Nephron (organoid): ENCODE measurements around the gene PFKP.

Source experiments
- H3K27ac Mint-ChIP-seq, 3 experiments: 2 replicates each; pipeline ENCODE4 v1.8.0; 2020; ENCODE audit warnings: mixed read lengths in 3 of 3, mild to moderate bottlenecking in 2 of 3, moderate library complexity in 1 of 3
- H3K27me3 Mint-ChIP-seq: 2 replicates; pipeline ENCODE4 v1.8.0; 2021; ENCODE audit warnings: low read depth, mild to moderate bottlenecking, moderate library complexity, mixed read lengths
- H3K36me3 Mint-ChIP-seq: 2 replicates; pipeline ENCODE4 v1.8.0; 2020; ENCODE audit warnings: low read depth, mixed read lengths
- H3K4me1 Mint-ChIP-seq: 2 replicates; pipeline ENCODE4 v1.8.0; 2020; ENCODE audit warnings: mixed read lengths
- H3K4me3 Mint-ChIP-seq, 3 experiments: 2 replicates each; pipeline ENCODE4 v1.8.0; 2020; ENCODE audit warnings: mild to moderate bottlenecking in 3 of 3, mixed read lengths in 3 of 3, moderate library complexity in 2 of 3
- H3K9me3 Mint-ChIP-seq: 2 replicates; pipeline ENCODE4 v1.8.0; 2020; ENCODE audit warnings: mixed read lengths
- CTCF ChIP-seq, 3 experiments: fragments of 200-600 bp; sonication (generic); IDR thresholded peaks; one replicate each; pipeline ENCODE4 v1.5.0; 2021; ENCODE audit warnings: antibody characterized with exemption in 3 of 3; ENCODE audit not compliant: unreplicated experiment in 3 of 3

PFKP gene

DNA sequence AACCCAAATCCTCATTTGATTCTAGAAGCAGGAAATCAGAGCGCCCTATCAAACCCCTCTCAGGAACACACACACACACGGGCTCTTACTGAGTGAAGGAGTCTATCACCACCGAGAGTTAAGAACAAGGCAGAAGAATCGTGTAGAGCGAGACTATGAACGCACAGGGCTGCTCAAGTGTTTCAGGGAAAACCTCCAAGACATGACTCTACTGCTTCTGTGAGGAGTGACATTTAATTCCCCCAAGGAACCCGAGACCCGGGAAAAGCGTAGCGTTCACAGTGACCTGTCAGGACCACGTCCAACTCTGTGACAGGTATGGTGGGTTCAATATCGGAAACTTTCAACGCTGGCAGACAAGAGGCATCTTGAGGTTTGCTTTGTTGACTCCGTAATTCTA is 83.6 kb downstream of the PFKP start:
- TF ChIP-seq CTCF (IDR thresholded peaks at IDR 0.05; ENCODE audit: unreplicated experiment in 3 of 3) = no peak
- Mint-ChIP-seq H3K4me1 (no peaks in the 10 kb centered on the region), H3K4me3 (no peak overlapping the region), H3K27me3 (no peaks in the 10 kb centered on the region), H3K36me3 (peaks cover 81% of the 10 kb centered on the region), H3K9me3 (no peaks in the 10 kb centered on the region), H3K27ac (no peak overlapping the region)

- no peak overlapping the region for H3K27ac Mint-ChIP-seq
- no peak overlapping the region for H3K4me3 Mint-ChIP-seq
- H3K27me3 Mint-ChIP-seq = no peaks in the 10 kb centered on the region
- H3K36me3 Mint-ChIP-seq = peaks cover 81% of the 10 kb centered on the region
- no peaks in the 10 kb centered on the region for H3K4me1 Mint-ChIP-seq
- H3K9me3 Mint-ChIP-seq = no peaks in the 10 kb centered on the region
- TF ChIP-seq CTCF (IDR thresholded peaks at IDR 0.05; ENCODE audit: unreplicated experiment in 3 of 3) = no peak
Observed at GRCh38 chr10:3151889-3152565, 84.7 kb downstream of the PFKP start.

- TF ChIP-seq CTCF (IDR thresholded peaks at IDR 0.05; ENCODE audit: unreplicated experiment in 3 of 3) = no peak
- no peak overlapping the region for H3K27ac Mint-ChIP-seq
- no peaks in the 10 kb centered on the region for H3K9me3 Mint-ChIP-seq
- no peak overlapping the region for H3K4me3 Mint-ChIP-seq
- no peaks in the 10 kb centered on the region for H3K27me3 Mint-ChIP-seq
- peaks cover 81% of the 10 kb centered on the region for H3K36me3 Mint-ChIP-seq
- no peaks in the 10 kb centered on the region for H3K4me1 Mint-ChIP-seq
Observed at GRCh38 chr10:3152566-3152935, 85.2 kb downstream of the PFKP start.

GRCh38 chr10:3154666-3155065 is 87.3 kb downstream of the PFKP start:
- peaks cover 83% of the 10 kb centered on the region for H3K36me3 Mint-ChIP-seq
- no peak for TF ChIP-seq CTCF (IDR thresholded peaks at IDR 0.05; ENCODE audit: unreplicated experiment in 3 of 3)
- no peaks in the 10 kb centered on the region for H3K9me3 Mint-ChIP-seq
- no peaks in the 10 kb centered on the region for H3K4me1 Mint-ChIP-seq
- H3K4me3 Mint-ChIP-seq = no peak overlapping the region
- H3K27me3 Mint-ChIP-seq = no peaks in the 10 kb centered on the region
- H3K27ac Mint-ChIP-seq = no peak overlapping the region

- no peaks in the 10 kb centered on the region for H3K4me1 Mint-ChIP-seq
- no peaks in the 10 kb centered on the region for H3K9me3 Mint-ChIP-seq
- no peak for TF ChIP-seq CTCF (IDR thresholded peaks at IDR 0.05; ENCODE audit: unreplicated experiment in 3 of 3)
- H3K36me3 Mint-ChIP-seq = peaks cover 83% of the 10 kb centered on the region
- H3K27me3 Mint-ChIP-seq = no peaks in the 10 kb centered on the region
- H3K4me3 Mint-ChIP-seq = no peak overlapping the region
- H3K27ac Mint-ChIP-seq = no peak overlapping the region
Observed at GRCh38 chr10:3159152-3159551, 91.8 kb downstream of the PFKP start.

DNA sequence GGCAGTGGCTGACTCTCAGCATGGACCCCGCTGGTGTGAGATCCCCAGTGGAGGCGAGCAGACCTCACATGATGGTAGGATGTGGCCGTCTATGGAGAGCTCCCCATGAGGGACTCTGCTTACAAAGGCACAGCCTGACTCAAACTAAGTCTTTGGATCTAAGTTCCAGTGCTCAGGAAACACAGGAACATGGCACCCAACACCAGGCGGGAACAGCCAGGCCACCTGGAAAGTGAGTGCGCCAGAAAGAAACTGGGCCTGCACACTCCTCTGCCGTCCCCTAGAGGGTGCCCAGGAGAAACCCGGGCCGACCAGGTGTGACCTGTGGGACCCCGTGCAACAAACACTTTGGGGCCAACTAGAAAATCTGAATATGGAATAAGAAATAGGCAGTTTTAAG is 95.2 kb downstream of the PFKP start:
- H3K4me1 Mint-ChIP-seq = peaks cover 25% of the 10 kb centered on the region

More for the DNA sequence above, 95.2 kb downstream of the PFKP start:
- no peak overlapping the region for H3K27ac Mint-ChIP-seq
- TF ChIP-seq CTCF (IDR thresholded peaks at IDR 0.05; ENCODE audit: unreplicated experiment in 3 of 3) = no peak
- H3K9me3 Mint-ChIP-seq = no peaks in the 10 kb centered on the region
- no peaks in the 10 kb centered on the region for H3K27me3 Mint-ChIP-seq
- peaks cover 85% of the 10 kb centered on the region for H3K36me3 Mint-ChIP-seq
- H3K4me3 Mint-ChIP-seq = no peak overlapping the region
